Pericardium fibroblast (primary cell): ENCODE results near the gene ARL2. TPM values are rescaled to one million over a fixed set of nuclear protein-coding genes. Genes with fewer than 3 reads are reported as not detected.

ENCODE experiments used
- total RNA-seq: library from RNA; depleted of rRNA; stranded (reverse); fragments of >200 nt; gene quantifications from 2 replicates; pipeline ENCODE4 v1.2.3, GENCODE V29; 2015

Gene ARL2
- total RNA-seq: 116 and 119 TPM in 2 replicates

DNA sequence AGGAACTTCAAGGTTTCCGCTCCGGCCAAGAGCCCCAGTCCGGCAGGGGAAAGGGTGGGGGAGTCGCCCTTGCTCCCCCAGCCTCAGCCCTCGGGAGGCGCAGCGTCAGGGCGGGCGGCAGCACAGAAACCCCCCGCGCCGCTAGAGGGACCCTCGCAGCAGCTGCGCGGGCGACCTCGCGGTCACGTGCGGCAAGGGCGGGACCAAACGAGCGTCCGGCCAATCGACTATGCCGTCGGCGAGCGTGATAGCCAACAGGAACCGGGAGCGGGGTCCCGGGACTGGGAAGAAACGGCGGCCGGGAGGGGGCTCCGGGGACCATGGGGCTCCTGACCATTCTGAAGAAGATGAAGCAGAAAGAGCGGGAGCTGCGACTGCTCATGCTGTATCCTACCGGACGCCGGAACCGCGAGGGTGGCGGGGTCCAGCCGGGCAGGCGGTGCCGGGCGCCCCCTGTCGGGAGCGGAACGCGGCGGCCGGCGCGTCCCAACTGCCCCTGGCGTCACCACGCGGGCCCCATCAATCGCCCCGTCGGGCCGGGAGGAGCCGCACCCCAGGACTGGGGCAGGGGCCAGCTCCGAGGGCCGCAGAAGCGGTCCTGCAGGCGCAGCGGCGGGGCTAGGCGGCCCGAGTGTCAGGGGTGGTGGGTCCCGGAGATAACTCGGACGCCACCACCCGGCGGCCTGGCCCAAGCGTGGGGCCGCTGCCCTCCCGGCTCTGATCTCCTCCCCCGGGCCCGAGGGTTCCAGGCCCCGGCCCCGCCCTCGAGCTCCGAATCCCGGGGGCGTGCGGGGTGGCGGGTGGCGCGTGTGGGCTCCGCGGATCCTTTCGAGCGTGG lies at the start of gene ARL2:
Gene ARL2 (plus strand): TSS at position 273 of the 838 bp plus-strand sequence. CDS start 48 bp downstream, at position 321.

DNA sequence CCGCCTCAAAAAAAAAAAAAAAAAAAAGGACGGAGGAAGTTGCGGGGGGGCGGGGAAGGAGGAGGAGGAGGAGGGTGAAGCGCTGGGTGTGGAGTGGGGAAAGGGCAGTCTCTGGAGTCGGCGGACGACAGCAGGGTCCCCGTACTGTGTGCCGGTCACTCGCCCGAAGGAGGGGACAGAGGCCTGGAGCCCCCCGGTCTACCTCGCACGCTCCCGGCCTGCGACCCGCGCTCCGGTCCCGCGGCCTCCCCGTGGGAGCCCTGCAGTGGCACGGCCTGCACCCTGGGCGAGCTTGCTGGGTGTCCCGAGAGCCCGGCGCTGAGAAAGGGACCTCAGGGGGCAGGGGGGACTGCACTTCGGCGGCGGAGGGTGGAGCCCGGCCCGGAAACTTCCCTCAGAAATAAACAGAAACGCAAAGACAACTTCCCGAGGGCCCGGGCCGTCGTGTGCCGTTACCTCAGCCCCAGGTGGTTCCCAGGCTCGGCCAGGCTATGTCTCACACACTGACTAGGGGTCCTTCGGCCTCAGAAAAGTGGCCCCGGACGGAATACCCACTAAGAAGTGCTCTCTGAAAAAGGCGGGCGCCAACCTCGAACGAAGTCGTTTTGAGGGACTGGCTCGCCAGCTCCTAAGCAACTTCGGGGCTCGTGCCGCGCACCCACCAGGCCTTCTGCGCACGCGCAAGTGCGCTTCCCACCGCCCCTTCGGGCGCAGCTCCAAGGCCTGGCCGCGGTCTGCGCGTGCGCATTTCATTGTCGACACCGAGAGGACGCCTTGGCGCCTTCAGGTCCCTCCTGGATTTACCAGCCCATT lies 42.3 kb upstream of the ARL2 start, which contains the start of gene MAJIN:
Gene MAJIN (minus strand): TSS at position 688 of the 813 bp plus-strand sequence. CDS start 12,703 bp downstream, outside the sequence.

DNA sequence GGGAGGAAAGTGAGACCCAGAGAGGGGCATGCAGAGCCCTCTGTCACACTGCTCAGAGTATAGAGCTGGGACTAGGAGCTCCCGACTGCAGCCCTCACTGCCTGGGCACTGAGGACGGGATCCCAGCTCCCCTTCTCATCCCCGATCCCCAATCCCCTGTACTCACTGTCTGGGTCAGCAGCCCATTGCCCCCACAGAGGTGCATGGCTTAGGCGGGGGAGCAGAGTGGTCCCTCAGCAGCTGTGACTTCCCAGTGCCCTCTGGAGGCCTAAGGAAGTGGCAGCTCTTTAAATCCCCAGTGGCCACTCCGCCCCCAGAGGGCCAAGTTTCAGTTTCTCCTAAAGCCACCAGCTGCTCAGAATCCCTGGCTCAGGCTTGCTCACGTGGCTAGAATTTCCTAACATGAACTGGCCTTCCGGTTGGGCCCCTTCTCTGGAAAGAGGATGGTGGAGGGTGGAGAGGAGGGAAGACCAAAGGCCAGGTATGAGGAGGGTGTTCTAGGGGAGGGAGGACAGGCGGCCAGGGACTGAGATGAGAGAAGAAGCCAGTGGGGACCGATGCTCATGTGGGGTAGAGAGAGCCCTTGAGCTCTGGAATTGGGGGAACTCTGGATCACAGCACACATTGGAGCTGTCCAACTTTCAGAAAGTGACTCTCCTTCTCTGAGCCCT lies 17.1 kb upstream of the ARL2 start, which contains the start of gene BATF2:
Gene BATF2 (minus strand): TSS at position 262 of the 671 bp plus-strand sequence. CDS start 57 bp downstream, at position 205.

DNA sequence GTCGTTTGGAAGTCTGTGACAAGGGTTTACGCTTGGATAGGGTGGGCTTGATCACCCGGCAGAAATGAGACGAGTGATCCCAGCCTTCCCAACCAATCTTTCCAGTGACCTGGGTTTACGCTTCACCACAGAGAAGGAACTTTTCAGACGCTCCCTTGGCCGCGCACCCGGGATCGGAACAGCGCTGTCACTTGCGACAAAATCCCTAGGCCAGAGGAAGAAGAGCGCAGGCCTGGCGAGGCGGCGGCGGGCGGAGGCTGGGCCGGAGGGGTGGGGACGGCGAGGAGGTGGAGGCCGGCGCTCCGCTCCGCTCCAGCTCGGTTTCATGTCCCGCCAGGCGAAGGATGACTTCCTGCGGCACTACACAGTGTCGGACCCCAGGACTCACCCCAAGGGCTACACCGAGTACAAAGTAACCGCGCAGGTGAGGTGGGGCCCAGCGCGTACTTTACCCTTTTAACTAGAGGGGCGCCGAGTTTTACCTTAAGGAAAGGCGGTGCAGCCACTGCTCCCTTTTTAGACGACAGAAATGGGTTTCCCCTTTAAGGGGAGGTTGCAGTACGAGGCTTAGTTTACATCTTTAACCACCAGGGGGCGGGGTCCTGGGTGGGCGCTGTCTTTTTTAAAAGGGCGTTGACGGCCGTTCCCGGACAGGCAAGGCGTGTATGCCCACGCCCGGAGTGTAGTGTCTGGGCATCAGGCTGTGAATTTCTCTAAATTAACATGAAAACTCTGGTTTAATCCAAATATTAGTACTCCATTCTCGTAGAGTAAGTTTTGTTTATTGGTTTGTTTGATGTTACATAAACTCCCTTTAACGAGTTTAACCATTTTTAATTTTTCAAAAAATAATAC lies 13.5 kb downstream of the ARL2 start, which contains the start of gene SNX15:
Gene SNX15 (plus strand): TSS at position 227 of the 855 bp plus-strand sequence. CDS start 99 bp downstream, at position 326.

DNA sequence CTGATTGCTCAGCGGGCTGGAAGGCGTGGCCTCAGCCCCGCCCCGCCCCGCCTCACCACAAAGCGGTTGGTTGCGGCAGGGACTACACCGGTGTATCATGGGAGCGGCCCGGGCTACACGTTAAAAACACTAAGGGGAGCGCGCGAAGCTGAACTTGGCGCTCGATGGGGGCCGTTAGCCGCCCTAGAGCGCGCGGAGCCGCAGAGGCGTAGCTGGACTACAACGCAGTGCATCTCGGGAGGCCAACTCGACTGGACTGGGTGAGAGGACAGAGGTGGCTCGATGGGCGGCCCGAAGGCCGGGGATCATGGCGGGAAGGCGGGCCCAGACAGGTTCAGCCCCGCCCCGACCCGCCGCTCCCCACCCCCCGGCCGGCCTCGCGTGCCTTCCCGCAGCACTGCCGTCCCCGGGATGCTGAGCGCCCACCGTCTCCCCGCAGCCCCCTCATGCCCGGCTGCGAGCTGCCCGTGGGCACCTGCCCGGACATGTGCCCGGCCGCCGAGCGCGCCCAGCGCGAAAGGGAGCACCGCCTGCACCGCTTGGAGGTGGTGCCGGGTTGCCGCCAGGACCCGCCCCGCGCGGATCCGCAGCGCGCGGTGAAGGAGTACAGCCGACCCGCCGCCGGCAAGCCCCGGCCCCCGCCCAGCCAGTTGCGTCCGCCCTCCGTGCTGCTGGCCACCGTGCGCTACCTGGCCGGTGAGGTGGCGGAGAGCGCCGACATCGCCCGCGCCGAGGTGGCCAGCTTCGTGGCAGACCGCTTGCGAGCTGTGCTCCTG lies 27.1 kb downstream of the ARL2 start, which contains the start of gene SAC3D1:
Gene SAC3D1 (plus strand): TSS at position 364 of the 776 bp plus-strand sequence. CDS start 83 bp downstream, at position 447.

DNA sequence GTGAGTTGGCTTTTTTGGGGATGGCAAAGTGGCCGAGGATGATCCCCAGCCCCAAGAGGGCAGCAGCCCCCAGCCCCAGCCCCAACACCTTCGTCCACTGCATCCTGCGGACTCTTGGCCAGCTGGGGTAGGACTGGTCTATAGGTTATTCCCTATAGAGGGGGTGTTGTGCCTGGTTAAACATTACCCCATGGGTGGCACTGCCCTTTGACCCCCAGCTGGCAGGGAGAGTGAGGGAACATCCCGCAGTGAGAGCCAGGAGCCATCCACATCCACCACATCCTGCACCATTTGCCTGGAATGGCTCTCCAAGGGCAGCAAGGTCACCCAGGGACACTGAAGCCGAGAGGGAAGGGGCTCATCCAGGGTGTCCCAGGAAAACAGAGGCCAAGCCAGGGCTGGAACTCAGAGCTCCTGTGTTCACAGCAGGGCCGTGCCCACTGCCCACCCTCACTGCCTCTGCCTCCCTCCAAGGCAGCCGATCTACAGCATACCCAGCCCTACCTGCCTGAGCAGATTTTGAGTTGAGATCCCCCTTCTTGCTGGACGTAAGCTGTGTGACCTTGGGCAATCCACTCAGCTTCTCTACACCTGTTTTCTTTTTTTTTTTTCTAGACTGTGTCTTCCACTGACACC lies 44.6 kb downstream of the ARL2 start, which contains the start of gene NAALADL1:
Gene NAALADL1 (minus strand): TSS at position 135 of the 636 bp plus-strand sequence. CDS start 32 bp downstream, at position 103.

Other genes starting within 250 kb of the ARL2 start
- gene SF1, start 235.6 kb upstream of the ARL2 start, total RNA-seq: 107 and 112 TPM in 2 replicates
- gene MAP4K2, start 210.9 kb upstream of the ARL2 start, total RNA-seq: 17.6 and 23.2 TPM in 2 replicates
- 19.6 and 29.2 TPM in 2 replicates for gene MEN1, start 203.6 kb upstream of the ARL2 start, total RNA-seq
- 0.26 TPM in 1 of 2 replicates, not detected in the other for gene CDC42BPG, start 169.5 kb upstream of the ARL2 start, total RNA-seq
- gene EHD1, start 135.5 kb upstream of the ARL2 start, total RNA-seq: 52.1 and 66.7 TPM in 2 replicates
- gene ATG2A, start 97.0 kb upstream of the ARL2 start, total RNA-seq: 16.2 and 19.2 TPM in 2 replicates
- 11.1 and 21.6 TPM in 2 replicates for gene PPP2R5B, start 89.5 kb upstream of the ARL2 start, total RNA-seq
- 0.35 TPM in 1 of 2 replicates, not detected in the other for gene GPHA2, start 78.3 kb upstream of the ARL2 start, total RNA-seq
- gene MAJIN, start 42.1 kb upstream of the ARL2 start, total RNA-seq: not detected in 2 replicates
- gene BATF2, start 17.2 kb upstream of the ARL2 start, total RNA-seq: 0.12 and 0.51 TPM in 2 replicates
- 7.8 and 9.4 TPM in 2 replicates for gene SNX15, start 13.3 kb downstream of the ARL2 start, total RNA-seq
- gene SAC3D1, start 27.1 kb downstream of the ARL2 start, total RNA-seq: 19.7 and 23.5 TPM in 2 replicates
- 17.2 and 38.7 TPM in 2 replicates for gene NAALADL1, start 44.4 kb downstream of the ARL2 start, total RNA-seq
- 1.2 and 2.9 TPM in 2 replicates for gene CDCA5, start 69.9 kb downstream of the ARL2 start, total RNA-seq
- 34.5 TPM in 2 replicates for gene ZFPL1, start 70.1 kb downstream of the ARL2 start, total RNA-seq
- gene VPS51, start 82.1 kb downstream of the ARL2 start, total RNA-seq: 197 and 427 TPM in 2 replicates
- gene TM7SF2, start 97.7 kb downstream of the ARL2 start, total RNA-seq: 10.4 and 13.4 TPM in 2 replicates
- gene ZNHIT2, start 103.5 kb downstream of the ARL2 start, total RNA-seq: 18.3 and 19.1 TPM in 2 replicates
- 456 and 558 TPM in 2 replicates for gene FAU, start 108.0 kb downstream of the ARL2 start, total RNA-seq
- gene MRPL49, start 108.2 kb downstream of the ARL2 start, total RNA-seq: 40.8 and 56.9 TPM in 2 replicates
- 13.2 and 22.1 TPM in 2 replicates for gene SYVN1, start 120.4 kb downstream of the ARL2 start, total RNA-seq
- gene SPDYC, start 156.1 kb downstream of the ARL2 start, total RNA-seq: not detected in 2 replicates
- gene CAPN1, start 167.8 kb downstream of the ARL2 start, total RNA-seq: 168 and 189 TPM in 2 replicates
- gene POLA2, start 247.8 kb downstream of the ARL2 start, total RNA-seq: 2.6 and 3.7 TPM in 2 replicates